WTC11 (cell line): Measurements from ENCODE around the gene PDZRN3. TPM values are rescaled to one million over a fixed set of nuclear protein-coding genes. Genes with fewer than 3 reads are reported as not detected.

Source experiments
- ATAC-seq: fragments of 200-7000 bp; cut with Tn5 transposase; 2 replicates; pipeline ENCODE4 v1.10.0; 2021; ENCODE audit warnings: mild to moderate bottlenecking, moderate library complexity
- CTCF ChIA-PET: fragments of 300-600 bp; sonication (Branson Sonifier 250); formaldehyde crosslinking; loops from one replicate; lab custom pipeline; 2021; ENCODE audit warnings: antibody characterized with exemption; lab: Charles Lee
- POLR2A ChIA-PET: fragments of 350-600 bp; sonication (Branson Sonifier 250); formaldehyde crosslinking; loops from one replicate; lab custom pipeline; 2021; ENCODE audit warnings: antibody characterized with exemption; lab: Charles Lee
- DNase-seq: peaks from one replicate; pipeline ENCODE4 v3.0.0; 2021; ENCODE audit warnings: low spot score
- H3K27ac Mint-ChIP-seq: 2 replicates; pipeline ENCODE4 v1.8.0; 2021; ENCODE audit warnings: mixed read lengths
- H3K27me3 Mint-ChIP-seq: 2 replicates; pipeline ENCODE4 v1.8.0; 2021; ENCODE audit warnings: low read depth, mild to moderate bottlenecking, moderate library complexity, mixed read lengths
- H3K36me3 Mint-ChIP-seq: 2 replicates; pipeline ENCODE4 v1.8.0; 2021; ENCODE audit warnings: mixed read lengths
- H3K4me1 Mint-ChIP-seq: 2 replicates; pipeline ENCODE4 v1.8.0; 2022; ENCODE audit warnings: mixed read lengths
- H3K4me3 Mint-ChIP-seq: 2 replicates; pipeline ENCODE4 v1.8.0; 2021; ENCODE audit warnings: mild to moderate bottlenecking, moderate library complexity, mixed read lengths
- H3K9me3 Mint-ChIP-seq: 2 replicates; pipeline ENCODE4 v1.8.0; 2021; ENCODE audit warnings: mixed read lengths
- CBFB ChIP-seq: sonication (generic); formaldehyde crosslinking; IDR thresholded peaks from 2 replicates; pipeline ENCODE4 v1.8.1; 2022; ENCODE audit warnings: mild to moderate bottlenecking, low read depth, missing genetic modification reagents
- CREB1 ChIP-seq: sonication (generic); formaldehyde crosslinking; IDR thresholded peaks from 2 replicates; pipeline ENCODE4 v1.8.0; 2023; ENCODE audit warnings: mild to moderate bottlenecking, missing genetic modification reagents
- CREM ChIP-seq: sonication (generic); formaldehyde crosslinking; IDR thresholded peaks from 2 replicates; pipeline ENCODE4 v1.8.1; 2022; ENCODE audit warnings: mild to moderate bottlenecking, missing genetic modification reagents, moderate library complexity
- EMX1 ChIP-seq: fragments of 250-450 bp; sonication (Bioruptor Pico); IDR thresholded peaks from 2 replicates; pipeline ENCODE4 v1.8.0; 2021; ENCODE audit warnings: mild to moderate bottlenecking
- ERG ChIP-seq: fragments of 250-450 bp; sonication (Bioruptor Pico); IDR thresholded peaks from 2 replicates; pipeline ENCODE4 v1.8.0; 2021; ENCODE audit warnings: mild to moderate bottlenecking
- ETV6 ChIP-seq: sonication (generic); formaldehyde crosslinking; IDR thresholded peaks from 2 replicates; pipeline ENCODE4 v1.8.1; 2022; ENCODE audit warnings: mild to moderate bottlenecking, missing genetic modification reagents
- FOXK1 ChIP-seq: sonication (generic); formaldehyde crosslinking; IDR thresholded peaks from 2 replicates; pipeline ENCODE4 v1.8.0; 2022; ENCODE audit warnings: mild to moderate bottlenecking, moderate library complexity, missing genetic modification reagents
- HMGXB4 ChIP-seq: sonication (generic); formaldehyde crosslinking; IDR thresholded peaks from 2 replicates; pipeline ENCODE4 v1.8.1; 2023; ENCODE audit warnings: mild to moderate bottlenecking, moderate library complexity, missing genetic modification reagents
- KAT7 ChIP-seq: sonication (generic); formaldehyde crosslinking; IDR thresholded peaks from 2 replicates; pipeline ENCODE4 v1.8.1; 2023; ENCODE audit warnings: missing genetic modification reagents, mild to moderate bottlenecking, borderline replicate concordance
- MXD4 ChIP-seq: fragments of 250-450 bp; sonication (Bioruptor Pico); IDR thresholded peaks from 2 replicates; pipeline ENCODE4 v1.8.0; 2021; ENCODE audit warnings: mild to moderate bottlenecking, moderate library complexity, borderline replicate concordance
- NFATC4 ChIP-seq: fragments of 250-450 bp; sonication (Bioruptor Pico); IDR thresholded peaks from 2 replicates; pipeline ENCODE4 v1.9.0; 2021; ENCODE audit warnings: mild to moderate bottlenecking
- NR2C2 ChIP-seq: sonication (generic); formaldehyde crosslinking; IDR thresholded peaks from 2 replicates; pipeline ENCODE4 v1.8.0; 2022; ENCODE audit warnings: mild to moderate bottlenecking, missing genetic modification reagents
- RELA ChIP-seq: sonication (generic); formaldehyde crosslinking; IDR thresholded peaks from 2 replicates; pipeline ENCODE4 v1.8.1; 2022; ENCODE audit warnings: missing genetic modification reagents, mild to moderate bottlenecking, borderline replicate concordance
- SOX15 ChIP-seq: fragments of 250-450 bp; sonication (Bioruptor Pico); IDR thresholded peaks from 2 replicates; pipeline ENCODE4 v1.9.0; 2021; ENCODE audit warnings: mild to moderate bottlenecking
- SP1 ChIP-seq: sonication (generic); formaldehyde crosslinking; conservative IDR thresholded peaks from 2 replicates; pipeline ENCODE4 v1.8.1; 2022; ENCODE audit warnings: missing genetic modification reagents
- TEAD1 ChIP-seq: sonication (generic); formaldehyde crosslinking; IDR thresholded peaks from 2 replicates; pipeline ENCODE4 v1.8.0; 2022; ENCODE audit warnings: mild to moderate bottlenecking, missing genetic modification reagents
- ZNF281 ChIP-seq: sonication (generic); formaldehyde crosslinking; IDR thresholded peaks from 2 replicates; pipeline ENCODE4 v1.8.0; 2023; ENCODE audit warnings: mild to moderate bottlenecking, missing genetic modification reagents
- ZNF512 ChIP-seq: sonication (generic); formaldehyde crosslinking; IDR thresholded peaks from 2 replicates; pipeline ENCODE4 v1.8.1; 2022; ENCODE audit warnings: missing genetic modification reagents, borderline replicate concordance
- total RNA-seq: library from RNA; stranded (reverse); gene quantifications from 3 replicates; pipeline ENCODE4 v1.2.3, GENCODE V29; 2021

Gene PDZRN3
- total RNA-seq, 1 experiment from 2014 or later: 9.5 TPM

GRCh38 chr3:73536336-73536895 is 88.3 kb downstream of the PDZRN3 start:
- CTCF ChIA-PET: no interaction called here
- peaks cover 7% of the 10 kb centered on the region for H3K9me3 Mint-ChIP-seq
- POLR2A ChIA-PET: no interaction called here

GRCh38 chr3:73535931-73536330 is 88.8 kb downstream of the PDZRN3 start:
- Mint-ChIP-seq H3K27me3 (no peaks in the 10 kb centered on the region), H3K36me3 (no peaks in the 10 kb centered on the region), H3K4me1 (peaks cover 37% of the 10 kb centered on the region), H3K9me3 (peaks cover 10% of the 10 kb centered on the region), H3K27ac (no peak overlapping the region), H3K4me3 (no peak overlapping the region)
- POLR2A ChIA-PET: no interaction called here
- ATAC-seq: no peak
- CTCF ChIA-PET: no interaction called here
- DNase-seq: no peak
- TF ChIP-seq EMX1 (CRISPR knock-in tag): no peak
- no peak for TF ChIP-seq ZNF281
- no peak for TF ChIP-seq HMGXB4 (CRISPR knock-in tag)
- TF ChIP-seq ETV6 (CRISPR knock-in tag): no peak
- no peak for TF ChIP-seq SP1 (CRISPR knock-in tag)
- no peak for TF ChIP-seq SOX15 (CRISPR knock-in tag)
- TF ChIP-seq KAT7: no peak
- no peak for TF ChIP-seq ERG (CRISPR knock-in tag)
- no peak for TF ChIP-seq RELA
- no peak for TF ChIP-seq CBFB (CRISPR knock-in tag)
- TF ChIP-seq CREM: no peak
- no peak for TF ChIP-seq FOXK1 (CRISPR knock-in tag)
- TF ChIP-seq MXD4 (CRISPR knock-in tag): no peak
- TF ChIP-seq TEAD1 (CRISPR knock-in tag): no peak
- no peak for TF ChIP-seq NFATC4 (CRISPR knock-in tag)
- no peak for TF ChIP-seq CREB1 (CRISPR knock-in tag)
- no peak for TF ChIP-seq NR2C2

More at GRCh38 chr3:73536336-73536895, 88.3 kb downstream of the PDZRN3 start:
- TF ChIP-seq SOX15 (CRISPR knock-in tag): no peak
- TF ChIP-seq MXD4 (CRISPR knock-in tag): no peak
- no peak for TF ChIP-seq KAT7
- DNase-seq: no peak
- H3K4me3 Mint-ChIP-seq: no peak overlapping the region
- H3K27me3 Mint-ChIP-seq: no peaks in the 10 kb centered on the region
- H3K4me1 Mint-ChIP-seq: peaks cover 37% of the 10 kb centered on the region
- no peak overlapping the region for H3K27ac Mint-ChIP-seq
- H3K36me3 Mint-ChIP-seq: no peaks in the 10 kb centered on the region
- ATAC-seq: no peak

- ATAC-seq (no peak), DNase-seq (no peak)
- Mint-ChIP-seq H3K27me3 (no peaks in the 10 kb centered on the region), H3K4me3 (no peak overlapping the region), H3K36me3 (no peaks in the 10 kb centered on the region), H3K4me1 (peaks cover 37% of the 10 kb centered on the region), H3K27ac (no peak overlapping the region), H3K9me3 (peaks cover 10% of the 10 kb centered on the region)
- ChIA-PET CTCF (no interaction called here), POLR2A (no interaction called here)
- TF ChIP-seq SOX15 (CRISPR knock-in tag): no peak
- TF ChIP-seq ZNF512 (CRISPR knock-in tag): no peak
Measured at GRCh38 chr3:73535137-73535536, 89.6 kb downstream of the PDZRN3 start.
